SK-N-SH (cell line): ENCODE measurements around the gene AFF3.

Source experiments
- FOXM1 ChIP-seq: IDR thresholded peaks from 2 replicates; pipeline ENCODE4 v1.4.0; 2012; ENCODE audit warnings: low read depth, mild to moderate bottlenecking
- TF ChIP-seq, protein P1 (sequence below): IDR thresholded peaks from 2 replicates; pipeline ENCODE4 v1.4.0; 2012; ENCODE audit warnings: low read depth, borderline replicate concordance
- TF ChIP-seq, protein P2 (sequence below): fragments of 200-600 bp; sonication (generic); IDR thresholded peaks from 2 replicates; pipeline ENCODE4 v1.6.1; 2017; ENCODE audit warnings: antibody characterized with exemption, mild to moderate bottlenecking, moderate library complexity
- TF ChIP-seq, protein P3 (sequence below): fragments of 150-350 bp; IDR thresholded peaks from 2 replicates; pipeline ENCODE4 v1.6.1; 2017; ENCODE audit warnings: antibody characterized with exemption, low read length, low read depth, borderline replicate concordance

DNA sequence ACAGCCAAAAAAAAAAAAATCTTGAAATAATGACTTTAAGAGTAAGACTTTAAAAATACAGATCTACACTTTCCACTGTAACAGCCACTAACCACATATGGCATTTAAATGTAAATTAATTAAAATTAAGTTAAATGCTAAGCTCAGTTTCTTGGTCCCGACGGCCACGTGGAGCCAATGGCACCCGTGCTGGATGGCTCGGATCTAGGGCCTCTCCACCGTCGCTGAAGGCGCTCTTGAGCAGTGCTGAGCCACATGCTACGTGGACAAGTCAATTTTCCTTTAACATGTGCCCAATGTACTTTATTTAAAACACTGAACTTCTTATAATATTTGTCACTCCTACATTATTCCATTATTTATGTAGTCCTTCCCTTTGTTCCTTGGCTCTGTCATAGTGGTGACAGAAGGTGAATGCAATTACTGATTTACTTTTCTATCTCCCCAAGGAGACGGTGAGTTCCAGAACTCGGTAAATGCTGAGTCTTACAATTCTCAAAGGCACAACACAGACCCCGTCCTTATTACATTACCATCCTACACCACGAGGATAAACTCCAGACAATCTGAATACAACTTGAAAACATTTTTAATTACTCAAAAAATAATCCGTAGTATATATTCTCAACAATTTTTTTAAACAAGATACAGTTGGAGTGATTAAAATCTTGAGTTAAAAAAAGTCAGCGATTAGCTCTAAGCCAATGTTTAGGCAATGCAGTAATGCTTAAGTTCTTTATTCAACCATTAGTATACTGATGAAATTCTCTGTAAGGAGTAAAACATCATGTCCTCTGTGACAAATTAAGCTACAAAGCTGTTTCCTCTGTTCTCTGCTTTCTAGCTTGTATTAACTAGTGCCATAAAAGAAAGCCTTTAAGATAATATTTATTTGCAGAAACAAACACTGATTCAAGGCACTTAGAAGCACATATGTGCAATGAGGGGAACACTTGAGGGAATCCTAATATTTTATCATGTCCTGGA lies 95.1 kb downstream of the AFF3 start:
- TF ChIP-seq, protein P1, sequence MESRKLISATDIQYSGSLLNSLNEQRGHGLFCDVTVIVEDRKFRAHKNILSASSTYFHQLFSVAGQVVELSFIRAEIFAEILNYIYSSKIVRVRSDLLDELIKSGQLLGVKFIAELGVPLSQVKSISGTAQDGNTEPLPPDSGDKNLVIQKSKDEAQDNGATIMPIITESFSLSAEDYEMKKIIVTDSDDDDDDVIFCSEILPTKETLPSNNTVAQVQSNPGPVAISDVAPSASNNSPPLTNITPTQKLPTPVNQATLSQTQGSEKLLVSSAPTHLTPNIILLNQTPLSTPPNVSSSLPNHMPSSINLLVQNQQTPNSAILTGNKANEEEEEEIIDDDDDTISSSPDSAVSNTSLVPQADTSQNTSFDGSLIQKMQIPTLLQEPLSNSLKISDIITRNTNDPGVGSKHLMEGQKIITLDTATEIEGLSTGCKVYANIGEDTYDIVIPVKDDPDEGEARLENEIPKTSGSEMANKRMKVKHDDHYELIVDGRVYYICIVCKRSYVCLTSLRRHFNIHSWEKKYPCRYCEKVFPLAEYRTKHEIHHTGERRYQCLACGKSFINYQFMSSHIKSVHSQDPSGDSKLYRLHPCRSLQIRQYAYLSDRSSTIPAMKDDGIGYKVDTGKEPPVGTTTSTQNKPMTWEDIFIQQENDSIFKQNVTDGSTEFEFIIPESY: no peak
- no peak for TF ChIP-seq FOXM1
- TF ChIP-seq, protein P2, sequence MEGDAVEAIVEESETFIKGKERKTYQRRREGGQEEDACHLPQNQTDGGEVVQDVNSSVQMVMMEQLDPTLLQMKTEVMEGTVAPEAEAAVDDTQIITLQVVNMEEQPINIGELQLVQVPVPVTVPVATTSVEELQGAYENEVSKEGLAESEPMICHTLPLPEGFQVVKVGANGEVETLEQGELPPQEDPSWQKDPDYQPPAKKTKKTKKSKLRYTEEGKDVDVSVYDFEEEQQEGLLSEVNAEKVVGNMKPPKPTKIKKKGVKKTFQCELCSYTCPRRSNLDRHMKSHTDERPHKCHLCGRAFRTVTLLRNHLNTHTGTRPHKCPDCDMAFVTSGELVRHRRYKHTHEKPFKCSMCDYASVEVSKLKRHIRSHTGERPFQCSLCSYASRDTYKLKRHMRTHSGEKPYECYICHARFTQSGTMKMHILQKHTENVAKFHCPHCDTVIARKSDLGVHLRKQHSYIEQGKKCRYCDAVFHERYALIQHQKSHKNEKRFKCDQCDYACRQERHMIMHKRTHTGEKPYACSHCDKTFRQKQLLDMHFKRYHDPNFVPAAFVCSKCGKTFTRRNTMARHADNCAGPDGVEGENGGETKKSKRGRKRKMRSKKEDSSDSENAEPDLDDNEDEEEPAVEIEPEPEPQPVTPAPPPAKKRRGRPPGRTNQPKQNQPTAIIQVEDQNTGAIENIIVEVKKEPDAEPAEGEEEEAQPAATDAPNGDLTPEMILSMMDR: no peak
- TF ChIP-seq, protein P3, sequence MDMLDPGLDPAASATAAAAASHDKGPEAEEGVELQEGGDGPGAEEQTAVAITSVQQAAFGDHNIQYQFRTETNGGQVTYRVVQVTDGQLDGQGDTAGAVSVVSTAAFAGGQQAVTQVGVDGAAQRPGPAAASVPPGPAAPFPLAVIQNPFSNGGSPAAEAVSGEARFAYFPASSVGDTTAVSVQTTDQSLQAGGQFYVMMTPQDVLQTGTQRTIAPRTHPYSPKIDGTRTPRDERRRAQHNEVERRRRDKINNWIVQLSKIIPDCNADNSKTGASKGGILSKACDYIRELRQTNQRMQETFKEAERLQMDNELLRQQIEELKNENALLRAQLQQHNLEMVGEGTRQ: no peak
